Uterus (tissue), 4 donors: ENCODE results near the gene NEURL3. TPM values are rescaled to one million over a fixed set of nuclear protein-coding genes. Genes with fewer than 3 reads are reported as not detected.
"Not testable (repeated sequence)": the region's sequence is repeated elsewhere in the genome, so short reads cannot be mapped to it uniquely, and the experiment has no call there.

Experiments used
- DNase-seq, 2 donors: peaks; one replicate each; pipeline ENCODE4 v3.0.0-alpha.2; 2019 to 2020
- H3K27ac ChIP-seq, 2 donors: fragments of 200-600 bp; sonication (generic); 1 replicate in 1 of 2; 2 replicates in 1 of 2; pipeline ENCODE4 v1.5.1; 2016 to 2018
- H3K27me3 ChIP-seq, 2 donors: fragments of 200-600 bp; sonication (generic); one replicate each; pipeline ENCODE4 v1.5.1; 2018 to 2019; ENCODE audit warnings: control low read depth in 1 of 2
- H3K36me3 ChIP-seq, 2 donors: fragments of 200-600 bp; sonication (generic); one replicate each; pipeline ENCODE4 v1.5.1; 2019; ENCODE audit warnings: control low read depth in 1 of 2
- H3K4me1 ChIP-seq, 2 donors: fragments of 200-600 bp; sonication (generic); one replicate each; pipeline ENCODE4 v1.5.1; 2018 to 2019; ENCODE audit warnings: control low read depth in 1 of 2
- H3K4me3 ChIP-seq, 2 donors: fragments of 200-600 bp; sonication (generic); 1 replicate in 1 of 2; 2 replicates in 1 of 2; pipeline ENCODE4 v1.5.1; 2018 to 2019; ENCODE audit warnings: mild to moderate bottlenecking in 1 of 2
- H3K9me3 ChIP-seq, 2 donors: fragments of 200-600 bp; sonication (generic); one replicate each; pipeline ENCODE4 v1.5.1; 2019; ENCODE audit warnings: control low read depth in 1 of 2
- POLR2A ChIP-seq, 2 donors: fragments of 450-650 bp; IDR thresholded peaks; one replicate each; pipeline ENCODE4 v1.6.1; 2016; ENCODE audit warnings: antibody characterized with exemption in 2 of 2, mild to moderate bottlenecking in 1 of 2, moderate library complexity in 1 of 2
- intact Hi-C: fragments of 100-400 bp; cut with DNase I; formaldehyde crosslinking; loops from one replicate; pipeline ENCODE4 v1.15.1; 2023; ENCODE audit warnings: low total_unique reads
- total RNA-seq, 4 donors: library from RNA; depleted of rRNA in 3 of 4; stranded (reverse); fragments of >200 nt in 3 of 4; gene quantifications; one replicate each; pipeline versions ENCODE4 v1.1.0 to v1.2.4, GENCODE V29; 2014 to 2023
- TF ChIP-seq, protein P1 (sequence below), 4 experiments: fragments of 200-600 bp in 2 of 4; fragments of 450-650 bp in 2 of 4; sonication (generic) in 2 of 4; IDR thresholded peaks; one replicate each; pipeline ENCODE4 v1.5.1; 2016 to 2019; ENCODE audit warnings: antibody characterized with exemption in 4 of 4, mild to moderate bottlenecking in 2 of 4, moderate library complexity in 1 of 4
- donor health status: DM: yes; HTN: yes; CAD: no.

NEURL3 gene, protein sequence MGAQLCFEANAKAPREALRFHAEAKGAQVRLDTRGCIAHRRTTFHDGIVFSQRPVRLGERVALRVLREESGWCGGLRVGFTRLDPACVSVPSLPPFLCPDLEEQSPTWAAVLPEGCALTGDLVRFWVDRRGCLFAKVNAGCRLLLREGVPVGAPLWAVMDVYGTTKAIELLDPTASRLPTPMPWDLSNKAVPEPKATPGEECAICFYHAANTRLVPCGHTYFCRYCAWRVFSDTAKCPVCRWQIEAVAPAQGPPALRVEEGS
- not detected for total RNA-seq

DNA sequence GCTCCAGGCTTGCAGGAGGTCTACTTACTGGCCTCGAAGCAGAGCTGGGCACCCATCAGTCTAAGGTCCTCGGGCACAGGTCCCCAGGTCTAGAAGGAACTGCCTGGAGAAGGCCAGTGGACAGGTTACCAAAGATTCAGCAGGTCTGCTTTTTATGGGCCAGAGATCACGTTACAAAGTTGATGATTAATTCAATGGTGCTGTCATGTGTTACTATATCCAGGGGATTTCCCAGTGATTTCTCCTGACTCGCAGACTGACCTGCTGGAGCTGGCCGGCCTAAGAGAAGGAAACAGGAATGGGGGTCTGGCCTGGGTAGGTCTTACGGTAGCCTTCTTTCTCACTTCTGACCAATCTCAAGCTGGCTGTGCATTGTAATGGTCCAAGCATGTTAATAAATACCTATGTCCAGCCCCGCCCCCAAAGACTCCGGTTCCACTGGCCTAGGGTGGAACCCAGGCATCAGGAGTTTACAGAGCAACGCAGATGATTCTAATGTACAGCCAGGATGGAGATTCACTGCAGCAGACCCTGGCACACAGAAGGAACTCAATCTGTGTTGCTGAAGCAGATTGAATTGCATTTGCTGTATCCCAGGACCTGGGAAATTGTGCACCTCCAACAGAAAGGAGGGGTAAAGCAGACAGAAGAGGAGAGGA is at the start of gene NEURL3:
TSS of gene NEURL3 (minus strand) at position 127 of the 659 bp plus-strand sequence. CDS start at position 56, 71 bp downstream.
- Histone ChIP-seq H3K36me3 (no peaks in the 10 kb centered on the region), H3K4me1 (no peaks in the 10 kb centered on the region), H3K4me3 (no peak within 1 kb of the TSS), H3K9me3 (no peaks in the 10 kb centered on the region), H3K27ac (no peak within 1 kb of the TSS), H3K27me3 (no peaks in the 10 kb centered on the region)
- TF ChIP-seq, protein P1, sequence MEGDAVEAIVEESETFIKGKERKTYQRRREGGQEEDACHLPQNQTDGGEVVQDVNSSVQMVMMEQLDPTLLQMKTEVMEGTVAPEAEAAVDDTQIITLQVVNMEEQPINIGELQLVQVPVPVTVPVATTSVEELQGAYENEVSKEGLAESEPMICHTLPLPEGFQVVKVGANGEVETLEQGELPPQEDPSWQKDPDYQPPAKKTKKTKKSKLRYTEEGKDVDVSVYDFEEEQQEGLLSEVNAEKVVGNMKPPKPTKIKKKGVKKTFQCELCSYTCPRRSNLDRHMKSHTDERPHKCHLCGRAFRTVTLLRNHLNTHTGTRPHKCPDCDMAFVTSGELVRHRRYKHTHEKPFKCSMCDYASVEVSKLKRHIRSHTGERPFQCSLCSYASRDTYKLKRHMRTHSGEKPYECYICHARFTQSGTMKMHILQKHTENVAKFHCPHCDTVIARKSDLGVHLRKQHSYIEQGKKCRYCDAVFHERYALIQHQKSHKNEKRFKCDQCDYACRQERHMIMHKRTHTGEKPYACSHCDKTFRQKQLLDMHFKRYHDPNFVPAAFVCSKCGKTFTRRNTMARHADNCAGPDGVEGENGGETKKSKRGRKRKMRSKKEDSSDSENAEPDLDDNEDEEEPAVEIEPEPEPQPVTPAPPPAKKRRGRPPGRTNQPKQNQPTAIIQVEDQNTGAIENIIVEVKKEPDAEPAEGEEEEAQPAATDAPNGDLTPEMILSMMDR (IDR thresholded peaks at IDR 0.05): no peak
- no peak for TF ChIP-seq POLR2A (IDR thresholded peaks at IDR 0.05)
- no peak for DNase-seq
- intact Hi-C loops: loop anchor here (5.0 kb wide), 1 partner anchor 98 kb away; no protein-coding TSS in a partner anchor

- Histone ChIP-seq H3K9me3 (no peaks in the 10 kb centered on the region), H3K4me1 (no peaks in the 10 kb centered on the region), H3K27me3 (no peaks in the 10 kb centered on the region), H3K4me3 (no peak overlapping the region), H3K36me3 (no peaks in the 10 kb centered on the region), H3K27ac (peak overlapping the region in 1 of 2 donors; percentile 23)
- DNase-seq: peak; percentile 72 to 73
- TF ChIP-seq POLR2A (IDR thresholded peaks at IDR 0.05): peak in 1 of 2 donors; percentile 6
- TF ChIP-seq, protein P1 (IDR thresholded peaks at IDR 0.05): peak; percentile 93 to 97 (median 96)
- intact Hi-C loops: no loop called here
Measured at GRCh38 chr2:96554293-96555145, 49.4 kb upstream of the NEURL3 start.

DNA sequence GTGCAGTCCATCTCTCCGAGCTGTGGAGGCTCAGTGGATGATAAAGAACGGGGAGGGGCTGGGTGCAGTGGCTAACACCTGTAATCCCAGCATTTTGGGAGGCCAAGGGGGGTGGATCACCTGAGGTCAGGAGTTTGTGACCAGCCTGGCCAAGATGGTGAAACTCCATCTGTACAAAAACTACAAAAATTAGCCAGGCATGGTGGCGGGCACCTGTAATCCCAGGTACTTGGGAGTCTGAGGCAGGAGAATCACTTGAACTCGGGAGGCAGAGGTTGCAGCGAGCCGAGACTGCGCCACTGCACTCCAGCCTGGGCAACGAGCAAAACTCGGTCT is 48.8 kb upstream of the NEURL3 start:
- peak overlapping the region in 1 of 2 donors; percentile 23 for H3K27ac ChIP-seq
- DNase-seq, H3K27me3 ChIP-seq, H3K9me3 ChIP-seq, H3K36me3 ChIP-seq, H3K4me3 ChIP-seq, H3K4me1 ChIP-seq, intact Hi-C loops: not testable (repeated sequence)

GRCh38 chr2:96553176-96553956 is 48.2 kb upstream of the NEURL3 start:
- Histone ChIP-seq H3K27ac (no peak overlapping the region), H3K27me3 (no peaks in the 10 kb centered on the region), H3K9me3 (no peaks in the 10 kb centered on the region), H3K4me1 (no peaks in the 10 kb centered on the region), H3K36me3 (no peaks in the 10 kb centered on the region), H3K4me3 (no peak overlapping the region)
- no peak for DNase-seq
- intact Hi-C loops: no loop called here
- TF ChIP-seq, protein P1 (IDR thresholded peaks at IDR 0.05): no peak
- TF ChIP-seq POLR2A (IDR thresholded peaks at IDR 0.05): no peak
